ENCODE measurements around the gene RHOH. TPM values are rescaled to one million over a fixed set of nuclear protein-coding genes. Genes with fewer than 3 reads are reported as not detected.
A peak's percentile ranks its signal among the peaks of the same experiment; 100 is the strongest.

RHOH gene
- total and polyA plus RNA-seq, 10 of the 15 experiments (the other 5 are each of a cell fraction or from before 2014, with no cell fraction given), result 46.5 to 120 (median 57.9) TPM

DNA sequence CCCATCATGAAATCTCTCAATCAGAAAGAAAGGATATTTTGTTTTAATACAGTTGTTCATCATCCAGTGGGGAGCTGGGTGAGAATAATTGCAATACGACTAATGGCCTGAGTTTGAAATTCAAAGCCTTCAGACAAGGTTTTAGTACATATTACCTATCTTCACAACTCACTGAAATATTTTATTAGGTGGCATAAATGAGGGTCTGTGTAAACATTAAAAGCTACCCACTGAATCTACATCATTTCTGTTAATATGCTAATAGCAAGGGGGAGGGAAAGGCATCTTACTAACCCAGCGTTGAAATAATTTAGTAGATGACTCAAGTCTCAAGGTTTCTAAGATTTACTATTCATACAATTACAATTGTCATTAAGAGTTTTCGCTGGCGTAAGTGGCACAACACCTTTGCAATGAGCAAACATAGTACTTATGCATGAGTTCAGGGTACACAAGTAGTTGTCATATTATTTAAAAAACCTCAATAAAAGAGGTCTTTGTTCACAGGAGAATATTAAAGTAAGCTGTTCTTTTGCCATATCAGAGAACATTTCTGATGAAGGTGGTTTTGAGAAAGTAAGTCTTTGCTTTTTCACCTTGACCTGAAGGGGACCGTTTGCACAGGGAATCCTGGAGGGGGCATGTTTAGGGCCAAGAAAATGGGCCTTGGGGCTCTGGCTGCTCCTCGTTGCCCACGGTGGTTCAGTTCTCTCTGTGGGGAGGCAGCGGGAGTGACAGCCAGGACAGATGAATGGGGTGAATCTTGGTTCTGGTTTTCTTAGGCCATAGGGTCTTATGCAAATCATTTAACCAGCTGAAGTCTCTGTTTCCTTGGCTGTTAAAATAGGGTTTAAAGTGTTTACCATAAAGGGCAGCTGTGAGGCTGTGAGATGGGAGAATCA is 4.5 kb upstream of the RHOH start (continued):
- TF ChIP-seq, protein P1, sequence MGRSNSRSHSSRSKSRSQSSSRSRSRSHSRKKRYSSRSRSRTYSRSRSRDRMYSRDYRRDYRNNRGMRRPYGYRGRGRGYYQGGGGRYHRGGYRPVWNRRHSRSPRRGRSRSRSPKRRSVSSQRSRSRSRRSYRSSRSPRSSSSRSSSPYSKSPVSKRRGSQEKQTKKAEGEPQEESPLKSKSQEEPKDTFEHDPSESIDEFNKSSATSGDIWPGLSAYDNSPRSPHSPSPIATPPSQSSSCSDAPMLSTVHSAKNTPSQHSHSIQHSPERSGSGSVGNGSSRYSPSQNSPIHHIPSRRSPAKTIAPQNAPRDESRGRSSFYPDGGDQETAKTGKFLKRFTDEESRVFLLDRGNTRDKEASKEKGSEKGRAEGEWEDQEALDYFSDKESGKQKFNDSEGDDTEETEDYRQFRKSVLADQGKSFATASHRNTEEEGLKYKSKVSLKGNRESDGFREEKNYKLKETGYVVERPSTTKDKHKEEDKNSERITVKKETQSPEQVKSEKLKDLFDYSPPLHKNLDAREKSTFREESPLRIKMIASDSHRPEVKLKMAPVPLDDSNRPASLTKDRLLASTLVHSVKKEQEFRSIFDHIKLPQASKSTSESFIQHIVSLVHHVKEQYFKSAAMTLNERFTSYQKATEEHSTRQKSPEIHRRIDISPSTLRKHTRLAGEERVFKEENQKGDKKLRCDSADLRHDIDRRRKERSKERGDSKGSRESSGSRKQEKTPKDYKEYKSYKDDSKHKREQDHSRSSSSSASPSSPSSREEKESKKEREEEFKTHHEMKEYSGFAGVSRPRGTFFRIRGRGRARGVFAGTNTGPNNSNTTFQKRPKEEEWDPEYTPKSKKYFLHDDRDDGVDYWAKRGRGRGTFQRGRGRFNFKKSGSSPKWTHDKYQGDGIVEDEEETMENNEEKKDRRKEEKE (IDR thresholded peaks at IDR 0.05), result no peak
- no peak for TF ChIP-seq KDM1A (IDR thresholded peaks at IDR 0.05; ENCODE audit: borderline replicate concordance)
- TF ChIP-seq POLR2AphosphoS2 (IDR thresholded peaks at IDR 0.05; ENCODE audit: low read depth, low read length), result peak; percentile 95
- TF ChIP-seq, protein P2, sequence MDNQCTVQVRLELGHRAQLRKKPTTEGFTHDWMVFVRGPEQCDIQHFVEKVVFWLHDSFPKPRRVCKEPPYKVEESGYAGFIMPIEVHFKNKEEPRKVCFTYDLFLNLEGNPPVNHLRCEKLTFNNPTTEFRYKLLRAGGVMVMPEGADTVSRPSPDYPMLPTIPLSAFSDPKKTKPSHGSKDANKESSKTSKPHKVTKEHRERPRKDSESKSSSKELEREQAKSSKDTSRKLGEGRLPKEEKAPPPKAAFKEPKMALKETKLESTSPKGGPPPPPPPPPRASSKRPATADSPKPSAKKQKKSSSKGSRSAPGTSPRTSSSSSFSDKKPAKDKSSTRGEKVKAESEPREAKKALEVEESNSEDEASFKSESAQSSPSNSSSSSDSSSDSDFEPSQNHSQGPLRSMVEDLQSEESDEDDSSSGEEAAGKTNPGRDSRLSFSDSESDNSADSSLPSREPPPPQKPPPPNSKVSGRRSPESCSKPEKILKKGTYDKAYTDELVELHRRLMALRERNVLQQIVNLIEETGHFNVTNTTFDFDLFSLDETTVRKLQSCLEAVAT (IDR thresholded peaks at IDR 0.05), result peak; percentile 89
- TF ChIP-seq, protein P3, sequence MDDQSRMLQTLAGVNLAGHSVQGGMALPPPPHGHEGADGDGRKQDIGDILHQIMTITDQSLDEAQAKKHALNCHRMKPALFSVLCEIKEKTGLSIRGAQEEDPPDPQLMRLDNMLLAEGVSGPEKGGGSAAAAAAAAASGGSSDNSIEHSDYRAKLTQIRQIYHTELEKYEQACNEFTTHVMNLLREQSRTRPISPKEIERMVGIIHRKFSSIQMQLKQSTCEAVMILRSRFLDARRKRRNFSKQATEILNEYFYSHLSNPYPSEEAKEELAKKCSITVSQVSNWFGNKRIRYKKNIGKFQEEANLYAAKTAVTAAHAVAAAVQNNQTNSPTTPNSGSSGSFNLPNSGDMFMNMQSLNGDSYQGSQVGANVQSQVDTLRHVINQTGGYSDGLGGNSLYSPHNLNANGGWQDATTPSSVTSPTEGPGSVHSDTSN (IDR thresholded peaks at IDR 0.05; ENCODE audit: insufficient replicate concordance, low read depth, low read length), result peak; percentile 81
- TF ChIP-seq MEF2A (IDR thresholded peaks at IDR 0.05; ENCODE audit: insufficient read depth, low read depth, low read length), result no peak
- TF ChIP-seq ZBED1 (IDR thresholded peaks at IDR 0.05; ENCODE audit: borderline replicate concordance), result peak; percentile 39; the same call in 1 of the 2 replicates
- TF ChIP-seq SUPT20H (IDR thresholded peaks at IDR 0.05; ENCODE audit: borderline replicate concordance, control insufficient read depth, low read depth, low read length), result no peak
- peak; percentile 58; the same call in 1 of the 2 replicates for TF ChIP-seq TBL1XR1 (IDR thresholded peaks at IDR 0.05; ENCODE audit: low read depth, low read length)
- peak; percentile 79 for TF ChIP-seq NR2F1 (conservative IDR thresholded peaks at IDR 0.05)
- peak; percentile 79 for TF ChIP-seq SMAD1 (IDR thresholded peaks at IDR 0.05; ENCODE audit: low read depth, partially characterized antibody)
- TF ChIP-seq, protein P4, sequence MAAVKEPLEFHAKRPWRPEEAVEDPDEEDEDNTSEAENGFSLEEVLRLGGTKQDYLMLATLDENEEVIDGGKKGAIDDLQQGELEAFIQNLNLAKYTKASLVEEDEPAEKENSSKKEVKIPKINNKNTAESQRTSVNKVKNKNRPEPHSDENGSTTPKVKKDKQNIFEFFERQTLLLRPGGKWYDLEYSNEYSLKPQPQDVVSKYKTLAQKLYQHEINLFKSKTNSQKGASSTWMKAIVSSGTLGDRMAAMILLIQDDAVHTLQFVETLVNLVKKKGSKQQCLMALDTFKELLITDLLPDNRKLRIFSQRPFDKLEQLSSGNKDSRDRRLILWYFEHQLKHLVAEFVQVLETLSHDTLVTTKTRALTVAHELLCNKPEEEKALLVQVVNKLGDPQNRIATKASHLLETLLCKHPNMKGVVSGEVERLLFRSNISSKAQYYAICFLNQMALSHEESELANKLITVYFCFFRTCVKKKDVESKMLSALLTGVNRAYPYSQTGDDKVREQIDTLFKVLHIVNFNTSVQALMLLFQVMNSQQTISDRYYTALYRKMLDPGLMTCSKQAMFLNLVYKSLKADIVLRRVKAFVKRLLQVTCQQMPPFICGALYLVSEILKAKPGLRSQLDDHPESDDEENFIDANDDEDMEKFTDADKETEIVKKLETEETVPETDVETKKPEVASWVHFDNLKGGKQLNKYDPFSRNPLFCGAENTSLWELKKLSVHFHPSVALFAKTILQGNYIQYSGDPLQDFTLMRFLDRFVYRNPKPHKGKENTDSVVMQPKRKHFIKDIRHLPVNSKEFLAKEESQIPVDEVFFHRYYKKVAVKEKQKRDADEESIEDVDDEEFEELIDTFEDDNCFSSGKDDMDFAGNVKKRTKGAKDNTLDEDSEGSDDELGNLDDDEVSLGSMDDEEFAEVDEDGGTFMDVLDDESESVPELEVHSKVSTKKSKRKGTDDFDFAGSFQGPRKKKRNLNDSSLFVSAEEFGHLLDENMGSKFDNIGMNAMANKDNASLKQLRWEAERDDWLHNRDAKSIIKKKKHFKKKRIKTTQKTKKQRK (IDR thresholded peaks at IDR 0.05; ENCODE audit: low read depth, low read length), result no peak
- TF ChIP-seq CHD2 (IDR thresholded peaks at IDR 0.05; ENCODE audit: borderline replicate concordance, low read depth, low read length), result peak; percentile 60; the same call in 1 of the 2 replicates
- peak; percentile 12 for TF ChIP-seq KLF5 (IDR thresholded peaks at IDR 0.05; ENCODE audit: partially characterized antibody)
- TF ChIP-seq EP300 (IDR thresholded peaks at IDR 0.05; ENCODE audit: borderline replicate concordance in 1 of 2, control insufficient read depth in 1 of 2, low read depth in 2 of 2, low read length in 2 of 2), result peak; percentile 49 to 76; a peak in 1 of 4 replicates
- no peak for TF ChIP-seq CBX3 (IDR thresholded peaks at IDR 0.05; ENCODE audit: borderline replicate concordance, low read depth)
- no peak for TF ChIP-seq RAD51 (IDR thresholded peaks at IDR 0.05)
- TF ChIP-seq HDAC2 (IDR thresholded peaks at IDR 0.05), result no peak
- no peak for TF ChIP-seq GATAD2B (conservative IDR thresholded peaks at IDR 0.05; ENCODE audit: low read depth)

Data from GM12878 (cell line).